Effector CD4-positive, alpha-beta T cell (primary cell): ENCODE data around the gene IFNG-AS1.

Experiments used
- DNase-seq: peaks from one replicate; pipeline ENCODE4 v3.0.0-alpha.2; 2020
- total RNA-seq: gene quantifications from one replicate; lab custom pipeline; 2026; lab: John Stamatoyannopoulos, UW

IFNG-AS1 gene
- 4.3 reads per million, percentile 17 among the genes with 10 or more reads in this experiment for total RNA-seq

GRCh38 chr12:67989184-67989920 lies at the start of gene IFNG-AS1:
IFNG-AS1 (plus strand) TSS chr12:67989447.
- DNase-seq: no peak

- DNase-seq: no peak
Observed at GRCh38 chr12:67939611-67940010, 49.6 kb upstream of the IFNG-AS1 start.

GRCh38 chr12:67940780-67941243 lies 48.4 kb upstream of the IFNG-AS1 start:
- DNase-seq: no peak

GRCh38 chr12:67942724-67943123 lies 46.5 kb upstream of the IFNG-AS1 start:
- no peak for DNase-seq

GRCh38 chr12:67943141-67943892 lies 45.9 kb upstream of the IFNG-AS1 start:
- peak; percentile 58 for DNase-seq

GRCh38 chr12:67944093-67944492 lies 45.2 kb upstream of the IFNG-AS1 start:
- no peak for DNase-seq

GRCh38 chr12:67952787-67953186 lies 36.5 kb upstream of the IFNG-AS1 start:
- no peak for DNase-seq

GRCh38 chr12:67957383-67957782 lies 31.9 kb upstream of the IFNG-AS1 start:
- DNase-seq: no peak

- no peak for DNase-seq
Observed at GRCh38 chr12:67958187-67958586, 31.1 kb upstream of the IFNG-AS1 start.

- DNase-seq: no peak
Observed at GRCh38 chr12:67964456-67964855, 24.8 kb upstream of the IFNG-AS1 start.

- no peak for DNase-seq
Observed at GRCh38 chr12:67966560-67966959, 22.7 kb upstream of the IFNG-AS1 start.

- no peak for DNase-seq
Observed at GRCh38 chr12:67968321-67968720, 20.9 kb upstream of the IFNG-AS1 start.

GRCh38 chr12:67968725-67969124 lies 20.5 kb upstream of the IFNG-AS1 start:
- no peak for DNase-seq

- DNase-seq: no peak
Observed at GRCh38 chr12:67969134-67969802, 20.0 kb upstream of the IFNG-AS1 start.

GRCh38 chr12:67977668-67978067 lies 11.6 kb upstream of the IFNG-AS1 start:
- no peak for DNase-seq

GRCh38 chr12:67980391-67980790 lies 8.9 kb upstream of the IFNG-AS1 start:
- no peak for DNase-seq

- no peak for DNase-seq
Observed at GRCh38 chr12:67981287-67982162, 7.7 kb upstream of the IFNG-AS1 start.

- no peak for DNase-seq
Observed at GRCh38 chr12:67982164-67982563, 7.1 kb upstream of the IFNG-AS1 start.

GRCh38 chr12:67986632-67987031 lies 2.6 kb upstream of the IFNG-AS1 start:
- DNase-seq: no peak

- no peak for DNase-seq
Observed at GRCh38 chr12:67988601-67989021, 636 bp upstream of the IFNG-AS1 start.

- peak; percentile 3 for DNase-seq
Observed at GRCh38 chr12:67991158-67991557, 1.9 kb downstream of the IFNG-AS1 start.

GRCh38 chr12:67993143-67993542 lies 3.9 kb downstream of the IFNG-AS1 start:
- no peak for DNase-seq
